PC-3 (cell line): ENCODE data around the gene EIPR1. TPM values are rescaled to one million over a fixed set of nuclear protein-coding genes. Genes with fewer than 3 reads are reported as not detected.

Source experiments
- ATAC-seq: fragments of 200-7000 bp; cut with Tn5 transposase; 2 replicates; pipeline ENCODE4 v1.9.1; 2020; ENCODE audit warnings: mild to moderate bottlenecking, moderate library complexity
- BruUV-seq: library from RNA; stranded (reverse); fragments of 400-500 nt; replicated peaks from 2 replicates; lab custom pipeline; 2021; lab: Mats Ljungman, UMichigan
- CTCF ChIA-PET: fragments of 300-600 bp; sonication (Branson Sonifier 250); formaldehyde crosslinking; loops from one replicate; lab custom pipeline; 2022; ENCODE audit warnings: antibody characterized with exemption; lab: Charles Lee
- POLR2A ChIA-PET: fragments of 300-600 bp; sonication (Branson Sonifier 250); formaldehyde crosslinking; loops from one replicate; lab custom pipeline; 2022; ENCODE audit warnings: antibody characterized with exemption; ENCODE audit not compliant: unreplicated experiment; lab: Charles Lee
- DNase-seq: peaks from one replicate; pipeline ENCODE4 v3.0.0-alpha.2; 2015
- H2AFZ ChIP-seq: fragments of 300-600 bp; sonication (generic); 2 replicates; pipeline ENCODE4 v1.6.0; 2016; ENCODE audit warnings: antibody characterized with exemption, low read length
- H3F3A ChIP-seq: fragments of 300-600 bp; sonication (generic); one replicate; pipeline ENCODE4 v1.6.0; 2017; ENCODE audit warnings: antibody characterized with exemption, low read length, control low read depth, mild to moderate bottlenecking; ENCODE audit not compliant: unreplicated experiment
- H3K27ac ChIP-seq: fragments of 300-600 bp; sonication (generic); 2 replicates; pipeline ENCODE4 v1.5.1; 2016; ENCODE audit warnings: mild to moderate bottlenecking, low read length
- H3K27me3 ChIP-seq: fragments of 300-600 bp; sonication (generic); 2 replicates; pipeline ENCODE4 v1.6.1; 2016; ENCODE audit warnings: low read length, mixed read lengths
- H3K36me3 ChIP-seq: fragments of 300-600 bp; sonication (generic); 2 replicates; pipeline ENCODE4 v1.6.1; 2016; ENCODE audit warnings: low read depth, mixed run types, low read length, mixed read lengths
- H3K4me1 ChIP-seq: fragments of 300-600 bp; sonication (generic); 2 replicates; pipeline ENCODE4 v1.5.1; 2016; ENCODE audit warnings: low read length; ENCODE audit not compliant: insufficient read depth
- H3K4me2 ChIP-seq: fragments of 300-600 bp; sonication (generic); 2 replicates; pipeline ENCODE4 v1.6.0; 2016; ENCODE audit warnings: low read length
- H3K4me3 ChIP-seq: fragments of 300-600 bp; sonication (generic); 2 replicates; pipeline ENCODE4 v1.5.1; 2016; ENCODE audit warnings: mild to moderate bottlenecking, low read length, mixed read lengths
- H3K79me2 ChIP-seq: fragments of 300-600 bp; sonication (generic); 2 replicates; pipeline ENCODE4 v1.6.1; 2017; ENCODE audit warnings: low read length, mixed read lengths
- H3K9ac ChIP-seq: fragments of 300-600 bp; sonication (generic); 2 replicates; pipeline ENCODE4 v1.6.0; 2016; ENCODE audit warnings: mild to moderate bottlenecking, low read length
- H3K9me2 ChIP-seq: fragments of 300-600 bp; sonication (generic); replicated peaks from 2 replicates; pipeline ENCODE4 v1.6.1; 2016; ENCODE audit warnings: mixed run types, low read length, mixed read lengths
- H3K9me3 ChIP-seq: fragments of 300-600 bp; sonication (generic); 2 replicates; pipeline ENCODE4 v1.6.1; 2016; ENCODE audit warnings: low read length, mixed read lengths
- H4K20me1 ChIP-seq: fragments of 300-600 bp; sonication (generic); 2 replicates; pipeline ENCODE4 v1.6.1; 2016; ENCODE audit warnings: low read length, mixed read lengths
- EZH2 ChIP-seq: fragments of 300-600 bp; sonication (generic); IDR thresholded peaks from one replicate; pipeline ENCODE4 v1.6.1; 2017; ENCODE audit warnings: antibody characterized with exemption, mild to moderate bottlenecking, low read length; ENCODE audit not compliant: unreplicated experiment
- EZH2phosphoT487 ChIP-seq: fragments of 300-600 bp; sonication (generic); IDR thresholded peaks from 2 replicates; pipeline ENCODE4 v1.6.1; 2018; ENCODE audit warnings: mild to moderate bottlenecking, antibody characterized with exemption, low read length, borderline replicate concordance
- intact Hi-C: fragments of 100-400 bp; cut with micrococcal nuclease; formaldehyde crosslinking; loops from 2 replicates; pipeline ENCODE4 v1.9.0; 2023
- total RNA-seq: library from RNA; depleted of rRNA; stranded (reverse); fragments of >200 nt; gene quantifications from 2 replicates; pipeline ENCODE4 v1.2.3, GENCODE V29; 2014
- TF ChIP-seq, protein P1 (sequence below): fragments of 300-600 bp; sonication (generic); conservative IDR thresholded peaks from 2 replicates; pipeline ENCODE4 v1.5.1; 2017; ENCODE audit warnings: antibody characterized with exemption, low read depth, mild to moderate bottlenecking, low read length

Gene EIPR1
- total RNA-seq, 1 experiment from 2014 or later, result 90.1 TPM

DNA sequence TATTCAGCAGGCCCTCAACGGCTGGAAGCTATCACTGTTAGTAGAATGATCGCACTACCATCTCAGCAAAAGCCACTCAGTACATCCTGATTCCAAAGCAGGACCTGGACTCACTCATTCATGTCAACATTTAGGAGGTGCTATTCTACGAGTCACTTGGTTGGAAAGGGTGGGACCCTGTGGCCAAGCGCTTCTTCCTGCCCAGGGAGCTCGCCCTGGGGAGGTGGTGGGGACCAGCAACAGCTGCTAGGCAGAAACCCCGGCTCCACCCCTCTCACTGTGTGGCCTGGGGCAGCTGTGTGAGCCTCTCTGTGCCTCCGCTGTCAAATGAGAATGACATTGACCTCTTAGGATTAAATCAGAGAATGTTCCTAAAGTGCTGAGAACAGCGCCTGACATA lies 231.4 kb downstream of the EIPR1 start:
- DNase-seq, result no peak
- intact Hi-C loops, result no loop called here
- ChIA-PET CTCF (no interaction called here), POLR2A (no interaction called here)
- Histone ChIP-seq H2AFZ (no peak overlapping the region), H4K20me1 (no peaks in the 10 kb centered on the region), H3F3A (no peaks in the 10 kb centered on the region), H3K4me1 (no peaks in the 10 kb centered on the region), H3K9ac (no peak overlapping the region), H3K4me2 (no peak overlapping the region), H3K27ac (no peak overlapping the region), H3K79me2 (no peaks in the 10 kb centered on the region), H3K4me3 (no peak overlapping the region), H3K27me3 (no peaks in the 10 kb centered on the region), H3K9me2 (no peaks in the 10 kb centered on the region), H3K36me3 (no peaks in the 10 kb centered on the region), H3K9me3 (no peaks in the 10 kb centered on the region)
- TF ChIP-seq, protein P1, sequence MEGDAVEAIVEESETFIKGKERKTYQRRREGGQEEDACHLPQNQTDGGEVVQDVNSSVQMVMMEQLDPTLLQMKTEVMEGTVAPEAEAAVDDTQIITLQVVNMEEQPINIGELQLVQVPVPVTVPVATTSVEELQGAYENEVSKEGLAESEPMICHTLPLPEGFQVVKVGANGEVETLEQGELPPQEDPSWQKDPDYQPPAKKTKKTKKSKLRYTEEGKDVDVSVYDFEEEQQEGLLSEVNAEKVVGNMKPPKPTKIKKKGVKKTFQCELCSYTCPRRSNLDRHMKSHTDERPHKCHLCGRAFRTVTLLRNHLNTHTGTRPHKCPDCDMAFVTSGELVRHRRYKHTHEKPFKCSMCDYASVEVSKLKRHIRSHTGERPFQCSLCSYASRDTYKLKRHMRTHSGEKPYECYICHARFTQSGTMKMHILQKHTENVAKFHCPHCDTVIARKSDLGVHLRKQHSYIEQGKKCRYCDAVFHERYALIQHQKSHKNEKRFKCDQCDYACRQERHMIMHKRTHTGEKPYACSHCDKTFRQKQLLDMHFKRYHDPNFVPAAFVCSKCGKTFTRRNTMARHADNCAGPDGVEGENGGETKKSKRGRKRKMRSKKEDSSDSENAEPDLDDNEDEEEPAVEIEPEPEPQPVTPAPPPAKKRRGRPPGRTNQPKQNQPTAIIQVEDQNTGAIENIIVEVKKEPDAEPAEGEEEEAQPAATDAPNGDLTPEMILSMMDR, result no peak
- TF ChIP-seq EZH2phosphoT487 (no peak), EZH2 (no peak)
- no peak for ATAC-seq
- BruUV-seq, result no TSS peak

DNA sequence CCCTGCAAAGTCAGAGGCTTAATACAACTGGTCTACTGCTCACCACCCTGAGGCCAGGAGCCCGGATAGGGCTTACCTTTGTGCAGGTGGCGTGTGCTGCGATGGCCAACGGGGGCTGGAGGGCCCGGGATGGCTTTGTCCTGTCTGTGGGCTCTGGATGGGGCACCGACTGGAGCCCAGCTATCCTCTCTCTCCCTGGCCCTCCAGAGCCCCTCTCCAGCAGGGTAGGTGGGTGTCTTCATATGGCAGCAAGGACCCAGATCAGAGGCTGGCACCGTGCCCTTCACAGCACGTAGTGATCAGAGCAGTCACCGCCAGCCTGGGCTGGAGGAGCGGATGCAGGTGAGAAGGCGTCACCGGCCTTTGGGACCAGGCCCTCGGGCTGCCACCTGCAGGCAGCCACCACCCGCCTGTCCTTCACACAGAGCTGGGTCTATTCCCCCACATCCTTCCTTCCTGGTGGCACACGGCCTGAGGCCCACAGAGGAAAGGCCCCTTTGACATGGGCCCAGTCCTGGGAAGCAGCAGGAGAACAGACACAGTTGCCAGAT lies 232.1 kb downstream of the EIPR1 start:
- Histone ChIP-seq H3K27ac (no peak overlapping the region), H3K79me2 (no peaks in the 10 kb centered on the region), H3K4me2 (no peak overlapping the region), H3K9me3 (no peaks in the 10 kb centered on the region), H3K9ac (no peak overlapping the region), H3K36me3 (no peaks in the 10 kb centered on the region), H3K4me1 (no peaks in the 10 kb centered on the region), H3K9me2 (no peaks in the 10 kb centered on the region), H3K27me3 (no peaks in the 10 kb centered on the region), H4K20me1 (no peaks in the 10 kb centered on the region), H2AFZ (no peak overlapping the region), H3K4me3 (no peak overlapping the region), H3F3A (no peaks in the 10 kb centered on the region)
- no TSS peak for BruUV-seq
- TF ChIP-seq, protein P1, result no peak
- TF ChIP-seq EZH2phosphoT487 (no peak), EZH2 (no peak)
- ChIA-PET POLR2A (no interaction called here), CTCF (no interaction called here)
- intact Hi-C loops, result no loop called here
- DNase-seq, result no peak
- ATAC-seq, result no peak

DNA sequence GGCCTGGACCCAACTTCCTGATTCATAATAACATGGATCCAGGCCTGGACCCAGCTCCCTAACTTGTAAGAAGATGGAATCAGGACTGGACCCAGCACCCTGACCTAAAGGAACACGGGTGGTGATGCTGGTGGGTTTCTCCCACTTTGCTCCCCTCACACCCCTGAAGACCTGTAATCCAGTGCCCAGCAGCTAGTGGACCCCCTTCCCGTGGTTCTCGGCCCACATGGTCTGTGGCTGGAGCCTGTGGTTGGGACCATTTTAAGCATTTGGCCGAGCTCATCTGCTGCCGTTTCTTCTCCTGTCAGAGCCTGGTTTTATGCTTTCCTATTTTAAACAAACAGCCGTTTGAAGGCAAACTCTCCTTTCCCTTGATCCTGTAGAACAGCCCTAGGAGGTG lies 232.8 kb downstream of the EIPR1 start:
- H3K4me1 ChIP-seq, result no peaks in the 10 kb centered on the region
- no peak overlapping the region for H3K4me3 ChIP-seq
- no peaks in the 10 kb centered on the region for H3K9me2 ChIP-seq
- no peak overlapping the region for H3K4me2 ChIP-seq
- H3F3A ChIP-seq, result no peaks in the 10 kb centered on the region
- no peaks in the 10 kb centered on the region for H3K79me2 ChIP-seq
- intact Hi-C loops, result no loop called here
- no peak overlapping the region for H2AFZ ChIP-seq
- TF ChIP-seq, protein P1, result no peak
- TF ChIP-seq EZH2phosphoT487, result no peak
- no peak for TF ChIP-seq EZH2
- ChIA-PET POLR2A (no interaction called here), CTCF (no interaction called here)
- BruUV-seq, result no TSS peak
- no peaks in the 10 kb centered on the region for H3K27me3 ChIP-seq
- H3K9me3 ChIP-seq, result no peaks in the 10 kb centered on the region
- H3K36me3 ChIP-seq, result no peaks in the 10 kb centered on the region
- ATAC-seq (no peak), DNase-seq (no peak)
- no peak overlapping the region for H3K9ac ChIP-seq
- no peak overlapping the region for H3K27ac ChIP-seq
- no peaks in the 10 kb centered on the region for H4K20me1 ChIP-seq
